HG03469 (cell line): ENCODE data around the gene RTTN.
A peak's percentile ranks its signal among the peaks of the same experiment; 100 is the strongest.
"Not testable (repeated sequence)": the region's sequence is repeated elsewhere in the genome, so short reads cannot be mapped to it uniquely, and the experiment has no call there.

Source experiments
- ATAC-seq: cut with Tn5 transposase; IDR thresholded peaks from one replicate; pipeline ENCODE4 v1.9.1; 2021; ENCODE audit warnings: mild to moderate bottlenecking, moderate library complexity, moderate number of reproducible peaks; ENCODE audit not compliant: unreplicated experiment

Gene RTTN

DNA sequence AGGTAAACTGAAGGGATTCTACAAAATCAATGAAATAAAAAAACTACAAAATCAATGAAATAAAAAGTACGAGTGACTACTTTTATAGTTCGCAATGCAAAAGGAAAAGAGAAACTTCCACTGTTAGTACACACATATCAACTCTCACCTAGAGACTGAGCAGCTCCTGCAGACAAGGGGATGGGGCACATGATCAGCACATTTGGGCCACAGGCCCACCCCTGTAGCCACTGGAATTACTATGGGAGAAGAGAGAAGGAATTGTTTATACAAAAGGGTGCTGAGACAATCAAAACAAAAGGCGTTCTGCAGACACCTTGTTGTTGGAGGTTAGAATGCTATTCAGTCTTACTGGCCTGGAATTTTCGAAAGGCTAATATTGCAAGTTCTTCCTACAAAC, 223.1 kb downstream of the RTTN start:
- no peak for ATAC-seq

GRCh38 chr18:69981948-69982347, 223.5 kb downstream of the RTTN start:
- peak; percentile 45 for ATAC-seq

- ATAC-seq = no peak
Observed at GRCh38 chr18:69980982-69981804, 224.3 kb downstream of the RTTN start.

- ATAC-seq = no peak
Observed at GRCh38 chr18:69980509-69980908, 225.0 kb downstream of the RTTN start.

- peak; percentile 75 for ATAC-seq
Observed at GRCh38 chr18:69978732-69979715, 226.5 kb downstream of the RTTN start.

DNA sequence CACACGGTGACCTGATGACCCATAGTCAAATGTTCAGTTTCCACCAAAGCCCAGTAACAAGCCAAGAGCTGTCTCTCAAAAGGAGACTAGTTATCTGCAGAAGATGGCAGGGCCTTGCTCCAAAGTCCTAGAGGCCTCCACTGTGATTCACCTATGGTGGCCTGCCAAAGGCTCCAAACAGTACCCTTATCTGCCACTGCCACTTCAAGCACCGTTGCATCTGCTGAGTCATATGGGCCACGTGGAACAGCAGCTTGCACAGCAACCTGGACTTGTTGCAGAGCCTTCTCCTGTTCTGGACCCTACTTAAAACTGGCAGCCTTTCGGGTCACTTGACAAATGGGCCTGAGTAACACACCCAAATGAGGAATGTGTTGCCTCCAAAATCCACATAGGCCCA, 230.2 kb downstream of the RTTN start:
- ATAC-seq = not testable (repeated sequence)

- no peak for ATAC-seq
Observed at GRCh38 chr18:69974365-69974764, 231.1 kb downstream of the RTTN start.

- no peak for ATAC-seq
Observed at GRCh38 chr18:69969491-69969890, 236.0 kb downstream of the RTTN start.

- ATAC-seq = peak; percentile 95
Observed at GRCh38 chr18:69968039-69968438, 237.4 kb downstream of the RTTN start.

- ATAC-seq = no peak
Observed at GRCh38 chr18:69963196-69963595, 242.3 kb downstream of the RTTN start.

- no peak for ATAC-seq
Observed at GRCh38 chr18:69961718-69962117, 243.8 kb downstream of the RTTN start.

DNA sequence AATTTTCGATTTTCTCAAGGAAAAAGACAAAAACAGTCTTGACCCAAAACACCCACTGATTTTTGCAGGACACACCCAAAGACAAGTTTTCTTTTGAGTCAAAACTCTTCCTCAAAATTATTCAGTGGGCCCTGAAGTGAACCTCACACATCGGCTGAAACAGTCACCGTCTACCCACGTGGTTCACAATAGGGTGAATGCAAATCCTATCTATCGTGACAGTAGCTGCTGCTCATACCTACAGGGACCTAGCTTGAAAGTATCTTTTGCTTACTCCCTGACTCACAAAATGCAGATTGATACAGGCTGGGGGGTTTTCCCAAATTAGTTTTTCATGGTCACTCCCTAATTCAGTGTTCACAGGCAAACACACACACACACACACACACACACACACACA, 247.1 kb downstream of the RTTN start:
- peak; percentile 40 for ATAC-seq

DNA sequence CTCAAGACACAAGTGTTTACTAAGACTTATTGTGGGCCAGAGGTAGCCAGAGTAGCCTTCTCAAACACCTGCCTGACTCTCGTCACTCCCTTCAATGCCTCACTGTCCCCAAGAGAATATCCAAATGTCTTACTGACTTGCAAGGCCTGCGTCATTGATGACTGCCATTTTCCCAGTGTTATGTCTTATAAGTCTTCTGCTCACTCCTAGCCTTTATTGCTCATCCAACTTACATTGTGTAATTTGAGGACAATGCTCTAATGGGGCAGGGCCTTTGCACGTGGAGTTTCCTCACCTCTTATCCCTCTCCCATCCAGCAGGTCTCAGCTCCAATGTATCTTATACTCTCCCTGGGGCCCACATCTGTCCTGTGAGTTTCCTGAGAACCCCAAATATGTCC, 247.7 kb downstream of the RTTN start:
- no peak for ATAC-seq

DNA sequence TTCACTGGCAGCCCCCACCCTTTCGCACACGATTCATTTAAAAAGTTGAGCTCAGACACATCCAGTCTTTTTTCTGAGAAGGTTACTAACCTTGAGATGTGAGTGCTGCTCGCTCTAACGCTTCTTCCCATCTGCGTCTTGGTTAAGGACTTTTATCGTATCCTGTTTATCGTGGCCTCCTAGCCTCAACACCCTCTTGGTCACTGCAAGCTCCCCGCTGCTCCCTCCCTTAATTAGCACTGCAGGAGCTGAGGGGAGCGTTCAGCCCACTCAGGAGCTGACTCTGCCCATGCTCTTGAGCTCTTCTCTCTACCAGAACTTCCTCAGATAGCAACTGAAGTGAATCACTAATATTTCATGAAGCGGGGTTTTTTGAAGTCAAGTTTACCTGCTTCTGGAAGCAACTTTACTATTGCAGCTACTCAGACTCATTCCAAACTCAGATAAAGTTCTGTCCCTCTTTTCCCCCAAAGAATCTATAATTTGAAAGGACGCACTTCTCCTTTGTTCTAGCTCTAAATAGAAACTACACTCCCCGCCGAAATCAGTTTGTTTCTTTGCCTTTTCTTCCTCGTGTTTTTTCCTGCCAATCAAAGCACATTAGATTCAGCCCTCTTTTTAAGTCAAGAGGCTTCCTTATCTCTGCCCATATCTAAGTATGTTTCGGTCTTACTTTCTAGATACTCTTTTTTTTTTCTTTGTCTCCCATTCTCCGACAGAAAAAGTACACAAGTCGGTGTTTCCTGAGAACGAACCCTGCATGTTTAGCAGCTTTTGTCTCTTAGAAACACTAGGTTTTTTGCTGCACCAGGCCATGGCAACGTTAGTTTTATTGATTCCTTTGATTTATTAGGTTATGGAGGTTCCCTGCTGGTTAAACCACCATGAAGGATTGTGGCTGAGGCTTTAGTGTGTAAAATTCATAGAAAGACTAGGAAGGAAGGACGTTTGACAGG, 248.5 kb downstream of the RTTN start:
- no peak for ATAC-seq

DNA sequence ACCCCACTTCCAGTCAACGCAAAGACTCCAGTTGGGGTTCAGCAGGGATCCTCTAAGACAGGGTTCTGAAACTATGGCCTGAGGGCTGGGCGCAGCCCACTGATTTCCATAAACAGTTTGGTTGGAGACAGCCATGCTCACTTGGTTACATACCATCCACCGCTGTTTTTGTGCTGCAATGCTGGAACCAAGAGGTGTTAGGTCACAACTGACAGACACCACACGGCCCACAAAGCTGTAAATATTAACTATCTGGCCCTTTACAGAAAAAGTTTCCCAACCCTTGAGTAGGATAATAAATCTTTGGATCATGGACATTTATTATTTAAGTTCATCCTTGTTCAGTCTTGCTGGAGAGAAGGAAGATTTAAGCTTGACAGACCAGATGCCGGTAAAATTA, 249.4 kb downstream of the RTTN start:
- ATAC-seq = peak; percentile 30

GRCh38 chr18:69954719-69955480, 250.6 kb downstream of the RTTN start:
- ATAC-seq = peak; percentile 20

DNA sequence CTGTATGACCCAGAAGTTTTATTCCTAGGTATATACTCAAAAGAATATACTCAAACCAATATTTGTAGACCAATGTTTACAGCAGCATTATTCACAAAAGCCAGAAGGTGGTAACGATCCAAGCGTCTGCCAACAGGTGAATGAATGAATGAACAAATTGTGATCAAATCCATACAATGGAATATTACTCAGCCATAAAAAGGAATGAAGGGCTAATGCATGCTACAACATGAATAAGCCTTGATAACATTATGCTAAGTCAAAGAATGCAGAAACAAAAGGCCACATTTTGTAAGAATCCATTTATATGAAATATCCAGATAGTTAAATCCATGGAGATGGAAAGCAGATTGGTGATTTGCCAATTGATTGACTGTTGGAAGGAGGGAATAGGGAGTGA, 252.3 kb downstream of the RTTN start:
- ATAC-seq = no peak
